IMR-90 (cell line): ENCODE measurements around the gene NME7. TPM values are rescaled to one million over a fixed set of nuclear protein-coding genes. Genes with fewer than 3 reads are reported as not detected.

Experiments
- ATAC-seq: fragments of 200-7000 bp; cut with Tn5 transposase; 2 replicates; pipeline ENCODE4 v1.9.1; 2020; ENCODE audit warnings: low read depth, mild to moderate bottlenecking, moderate library complexity
- BruUV-seq: library from RNA; stranded (reverse); fragments of 400-500 nt; replicated peaks from 2 replicates; lab custom pipeline; 2021; lab: Mats Ljungman, UMichigan
- CTCF ChIA-PET: fragments of 300-600 bp; formaldehyde crosslinking; extraction: SDS; loops from one replicate; lab custom pipeline; 2021; ENCODE audit warnings: antibody characterized with exemption; lab: Yijun Ruan, JAX
- POLR2A ChIA-PET: fragments of 300-600 bp; sonication (Branson Sonifier 250); formaldehyde crosslinking; loops from one replicate; lab custom pipeline; 2022; ENCODE audit warnings: antibody characterized with exemption; ENCODE audit not compliant: unreplicated experiment; lab: Charles Lee
- DNase-seq: peaks from one replicate; pipeline ENCODE4 v3.0.0; 2013
- H2AFZ ChIP-seq: replicated peaks from 2 replicates; pipeline ENCODE3; 2013; ENCODE audit warnings: low read length, mild to moderate bottlenecking; ENCODE audit not compliant: poor library complexity
- H2AK5ac ChIP-seq: 2 replicates; pipeline ENCODE4 v1.6.1; 2013; ENCODE audit warnings: low read depth, low read length, inconsistent platforms
- H2AK9ac ChIP-seq: replicated peaks from 2 replicates; pipeline ENCODE3; 2013; ENCODE audit warnings: mild to moderate bottlenecking, low read depth, low read length, moderate library complexity; ENCODE audit not compliant: poor library complexity
- H2BK120ac ChIP-seq: 2 replicates; pipeline ENCODE4 v1.6.1; 2013; ENCODE audit warnings: low read depth, low read length, inconsistent platforms
- H2BK15ac ChIP-seq: 3 replicates; pipeline ENCODE4 v1.6.1; 2013; ENCODE audit warnings: low read depth, low read length, inconsistent platforms
- H2BK20ac ChIP-seq: 2 replicates; pipeline ENCODE4 v1.6.1; 2013; ENCODE audit warnings: low read depth, mild to moderate bottlenecking, inconsistent platforms, low read length, moderate library complexity
- H2BK5ac ChIP-seq: 2 replicates; pipeline ENCODE4 v1.6.1; 2013; ENCODE audit warnings: mild to moderate bottlenecking, low read depth, low read length, inconsistent platforms; ENCODE audit not compliant: poor library complexity, severe bottlenecking
- H3K14ac ChIP-seq: replicated peaks from 2 replicates; pipeline ENCODE4 v1.6.1; 2013; ENCODE audit warnings: low read depth, low read length, inconsistent platforms
- H3K18ac ChIP-seq: 2 replicates; pipeline ENCODE4 v1.6.1; 2013; ENCODE audit warnings: low read depth, low read length, control low read depth
- H3K23ac ChIP-seq: 2 replicates; pipeline ENCODE4 v1.6.1; 2013; ENCODE audit warnings: low read depth, low read length, inconsistent platforms
- H3K27ac ChIP-seq: 2 replicates; pipeline ENCODE4 v1.5.1; 2013; ENCODE audit warnings: mild to moderate bottlenecking, control low read depth, low read length; ENCODE audit not compliant: insufficient read depth
- H3K27me3 ChIP-seq: 2 replicates; pipeline ENCODE4 v1.6.1; 2013; ENCODE audit warnings: low read length; ENCODE audit not compliant: control insufficient read depth, insufficient read depth
- H3K36me3 ChIP-seq: 2 replicates; pipeline ENCODE4 v1.6.1; 2013; ENCODE audit warnings: low read length, mixed read lengths; ENCODE audit not compliant: control insufficient read depth, insufficient read depth
- H3K4ac ChIP-seq: 2 replicates; pipeline ENCODE4 v1.6.1; 2013; ENCODE audit warnings: low read depth, low read length, inconsistent platforms
- H3K4me1 ChIP-seq: 2 replicates; pipeline ENCODE4 v1.6.1; 2013; ENCODE audit warnings: low read length, mixed read lengths; ENCODE audit not compliant: control insufficient read depth, insufficient read depth
- H3K4me2 ChIP-seq: 2 replicates; pipeline ENCODE4 v1.6.1; 2013; ENCODE audit warnings: low read depth, mild to moderate bottlenecking, control low read depth, low read length, moderate library complexity
- H3K4me3 ChIP-seq: 2 replicates; pipeline ENCODE4 v1.5.1; 2013; ENCODE audit warnings: low read depth, mild to moderate bottlenecking, control low read depth, low read length, moderate library complexity; ENCODE audit not compliant: insufficient read depth
- H3K56ac ChIP-seq: 2 replicates; pipeline ENCODE4 v1.6.1; 2013; ENCODE audit warnings: low read length, inconsistent platforms; ENCODE audit not compliant: insufficient read depth; ENCODE audit errors: extremely low read depth
- H3K79me1 ChIP-seq, 2 experiments: 2 replicates each; pipeline ENCODE4 v1.6.1; 2013; ENCODE audit warnings: low read length in 2 of 2, inconsistent platforms in 1 of 2, low read depth in 1 of 2
- H3K9ac ChIP-seq: 2 replicates; pipeline ENCODE4 v1.6.1; 2013; ENCODE audit warnings: low read depth, low read length, control low read depth
- H3K9me1 ChIP-seq: 2 replicates; pipeline ENCODE4 v1.6.1; 2013; ENCODE audit warnings: low read length, inconsistent platforms; ENCODE audit not compliant: insufficient read depth
- H3K9me3 ChIP-seq: 2 replicates; pipeline ENCODE4 v1.6.1; 2013; ENCODE audit warnings: low read length; ENCODE audit not compliant: control insufficient read depth, insufficient read depth
- H4K20me1 ChIP-seq: 2 replicates; pipeline ENCODE4 v1.6.1; 2013; ENCODE audit warnings: low read length, inconsistent platforms; ENCODE audit not compliant: insufficient read depth
- H4K5ac ChIP-seq: 2 replicates; pipeline ENCODE4 v1.6.1; 2013; ENCODE audit warnings: mild to moderate bottlenecking, low read depth, low read length, control low read depth
- H4K8ac ChIP-seq, 2 experiments: 2 replicates each; pipeline ENCODE4 v1.6.1; 2013; ENCODE audit warnings: low read depth in 2 of 2, low read length in 2 of 2, control low read depth in 1 of 2, inconsistent platforms in 1 of 2
- H4K91ac ChIP-seq: 2 replicates; pipeline ENCODE4 v1.6.1; 2013; ENCODE audit warnings: low read depth, low read length, inconsistent platforms; ENCODE audit not compliant: insufficient read depth
- BHLHE40 ChIP-seq: fragments of 150-350 bp; IDR thresholded peaks from 2 replicates; pipeline ENCODE4 v1.6.1; 2016; ENCODE audit warnings: mild to moderate bottlenecking, low read depth, low read length
- CEBPB ChIP-seq: IDR thresholded peaks from 2 replicates; pipeline ENCODE4 v1.6.1; 2012; ENCODE audit warnings: low read depth, low read length, improper control_type of control experiment
- CHD1 ChIP-seq: IDR thresholded peaks from 2 replicates; pipeline ENCODE4 v1.6.1; 2012; ENCODE audit warnings: low read depth, low read length, improper control_type of control experiment
- FOS ChIP-seq: fragments of 150-350 bp; IDR thresholded peaks from 2 replicates; pipeline ENCODE4 v1.6.1; 2016; ENCODE audit warnings: low read depth, low read length
- MAFK ChIP-seq: IDR thresholded peaks from 2 replicates; pipeline ENCODE4 v1.6.1; 2012; ENCODE audit warnings: low read depth, low read length, improper control_type of control experiment
- MAZ ChIP-seq: IDR thresholded peaks from 2 replicates; pipeline ENCODE4 v1.6.1; 2012; ENCODE audit warnings: low read depth, mild to moderate bottlenecking, low read length, improper control_type of control experiment, moderate library complexity, borderline replicate concordance
- MXI1 ChIP-seq: IDR thresholded peaks from 2 replicates; pipeline ENCODE4 v1.6.1; 2012; ENCODE audit warnings: low read depth, mild to moderate bottlenecking, low read length, moderate library complexity, borderline replicate concordance
- NFE2L2 ChIP-seq: fragments of 150-350 bp; IDR thresholded peaks from 2 replicates; pipeline ENCODE4 v1.6.1; 2016; ENCODE audit warnings: low read depth, mild to moderate bottlenecking, low read length
- POLR2A ChIP-seq: IDR thresholded peaks from 2 replicates; pipeline ENCODE4 v1.6.1; 2012; ENCODE audit warnings: mild to moderate bottlenecking, low read depth, low read length
- RAD21 ChIP-seq: IDR thresholded peaks from 2 replicates; pipeline ENCODE4 v1.6.1; 2012; ENCODE audit warnings: low read length, improper control_type of control experiment
- RCOR1 ChIP-seq: IDR thresholded peaks from 2 replicates; pipeline ENCODE4 v1.6.1; 2012; ENCODE audit warnings: mild to moderate bottlenecking, low read length, improper control_type of control experiment; ENCODE audit not compliant: insufficient replicate concordance
- RFX5 ChIP-seq: IDR thresholded peaks from 2 replicates; pipeline ENCODE4 v1.8.0; 2012; ENCODE audit warnings: low read depth, mild to moderate bottlenecking, low read length, moderate library complexity
- SMC3 ChIP-seq: fragments of 150-350 bp; IDR thresholded peaks from 2 replicates; pipeline ENCODE4 v1.6.1; 2016; ENCODE audit warnings: low read depth, mild to moderate bottlenecking, antibody characterized with exemption, low read length, moderate library complexity
- USF2 ChIP-seq: fragments of 150-350 bp; IDR thresholded peaks from 2 replicates; pipeline ENCODE4 v1.6.1; 2017; ENCODE audit warnings: mild to moderate bottlenecking, antibody characterized with exemption, low read length, low read depth
- WGBS, 2 experiments: methylation state at CpG; one replicate each; pipeline versions ENCODE4 v1.1.5 to v1.1.7; 2013; ENCODE audit warnings: missing lambda C conversion rate in 2 of 2; ENCODE audit not compliant: insufficient read length in 1 of 2; ENCODE audit errors: extremely low coverage in 2 of 2; 5-methylcytosine and 5-hydroxymethylcytosine counted together
- dilution Hi-C: fragments of 300-500 bp; cut with HindIII; formaldehyde crosslinking; loops from one replicate; pipeline ENCODE4 v1.14.3; 2018; ENCODE audit warnings: low sequenced_read_pairs; ENCODE audit not compliant: unreplicated experiment
- in situ Hi-C: fragments of 300-500 bp; cut with MboI; formaldehyde crosslinking; loops from 3 replicates; pipeline ENCODE4 v1.14.3; 2019; ENCODE audit warnings: low sequenced_read_pairs, inconsistent platforms, mixed read lengths
- intact Hi-C: fragments of 100-400 bp; cut with micrococcal nuclease; formaldehyde crosslinking; loops from 2 replicates; pipeline ENCODE4 v1.10.0; 2022
- polyA plus RNA-seq, 3 experiments: library from polyadenylated mRNA; depleted of rRNA; stranded (reverse); fragments of >200 nt; gene quantifications; 2 replicates each; pipeline ENCODE4 v1.2.3, GENCODE V29; 2012; ENCODE audit warnings: low replicate concordance in 1 of 3
- total RNA-seq: library from RNA; depleted of rRNA; stranded (reverse); fragments of >200 nt; gene quantifications from 2 replicates; pipeline ENCODE4 v1.2.3, GENCODE V29; 2012
- TF ChIP-seq, protein P1 (sequence below): conservative IDR thresholded peaks from 2 replicates; pipeline ENCODE4 v1.5.1; 2012; ENCODE audit warnings: mild to moderate bottlenecking, low read depth, low read length, improper control_type of control experiment
- TF ChIP-seq, protein P2 (sequence below): fragments of 150-350 bp; IDR thresholded peaks from 2 replicates; pipeline ENCODE4 v1.6.1; 2016; ENCODE audit warnings: low read depth, mild to moderate bottlenecking, low read length, moderate library complexity, borderline replicate concordance

NME7 gene
- total and polyA plus RNA-seq, 2 of the 4 experiments (the other 2 are of a cell fraction) = 18.3 to 22.4 TPM

DNA sequence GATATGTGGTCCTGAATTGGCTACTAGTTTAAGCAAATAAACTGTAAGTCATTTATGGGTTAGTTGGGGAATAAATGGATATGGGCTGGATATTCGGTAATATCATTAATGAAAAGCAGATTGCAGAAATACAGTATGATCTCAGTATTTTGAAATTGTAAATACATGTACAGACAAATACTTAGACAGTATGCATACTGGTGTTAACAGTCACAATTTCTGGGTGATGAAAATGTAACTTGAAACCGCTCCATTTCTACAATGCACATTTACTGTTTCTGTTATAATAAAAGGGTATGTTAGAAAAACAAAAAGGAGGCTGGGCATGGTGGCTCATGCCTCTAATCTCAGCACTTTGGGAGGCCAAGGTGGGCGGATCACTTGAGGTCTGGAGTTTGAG, 28.4 kb upstream of the NME7 start:
- TF ChIP-seq SMC3 (no peak), CHD1 (no peak), USF2 (no peak), CEBPB (no peak), NFE2L2 (no peak), MAZ (no peak), RAD21 (no peak), BHLHE40 (no peak), FOS (no peak), MXI1 (no peak), RFX5 (no peak), POLR2A (no peak), MAFK (no peak), RCOR1 (no peak)
- TF ChIP-seq, protein P1, sequence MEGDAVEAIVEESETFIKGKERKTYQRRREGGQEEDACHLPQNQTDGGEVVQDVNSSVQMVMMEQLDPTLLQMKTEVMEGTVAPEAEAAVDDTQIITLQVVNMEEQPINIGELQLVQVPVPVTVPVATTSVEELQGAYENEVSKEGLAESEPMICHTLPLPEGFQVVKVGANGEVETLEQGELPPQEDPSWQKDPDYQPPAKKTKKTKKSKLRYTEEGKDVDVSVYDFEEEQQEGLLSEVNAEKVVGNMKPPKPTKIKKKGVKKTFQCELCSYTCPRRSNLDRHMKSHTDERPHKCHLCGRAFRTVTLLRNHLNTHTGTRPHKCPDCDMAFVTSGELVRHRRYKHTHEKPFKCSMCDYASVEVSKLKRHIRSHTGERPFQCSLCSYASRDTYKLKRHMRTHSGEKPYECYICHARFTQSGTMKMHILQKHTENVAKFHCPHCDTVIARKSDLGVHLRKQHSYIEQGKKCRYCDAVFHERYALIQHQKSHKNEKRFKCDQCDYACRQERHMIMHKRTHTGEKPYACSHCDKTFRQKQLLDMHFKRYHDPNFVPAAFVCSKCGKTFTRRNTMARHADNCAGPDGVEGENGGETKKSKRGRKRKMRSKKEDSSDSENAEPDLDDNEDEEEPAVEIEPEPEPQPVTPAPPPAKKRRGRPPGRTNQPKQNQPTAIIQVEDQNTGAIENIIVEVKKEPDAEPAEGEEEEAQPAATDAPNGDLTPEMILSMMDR = no peak
- TF ChIP-seq, protein P2, sequence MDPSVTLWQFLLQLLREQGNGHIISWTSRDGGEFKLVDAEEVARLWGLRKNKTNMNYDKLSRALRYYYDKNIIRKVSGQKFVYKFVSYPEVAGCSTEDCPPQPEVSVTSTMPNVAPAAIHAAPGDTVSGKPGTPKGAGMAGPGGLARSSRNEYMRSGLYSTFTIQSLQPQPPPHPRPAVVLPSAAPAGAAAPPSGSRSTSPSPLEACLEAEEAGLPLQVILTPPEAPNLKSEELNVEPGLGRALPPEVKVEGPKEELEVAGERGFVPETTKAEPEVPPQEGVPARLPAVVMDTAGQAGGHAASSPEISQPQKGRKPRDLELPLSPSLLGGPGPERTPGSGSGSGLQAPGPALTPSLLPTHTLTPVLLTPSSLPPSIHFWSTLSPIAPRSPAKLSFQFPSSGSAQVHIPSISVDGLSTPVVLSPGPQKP = no peak
- ATAC-seq (no peak), DNase-seq (no peak)
- Histone ChIP-seq H4K91ac (no peak overlapping the region), H3K36me3 (peaks cover 6% of the 10 kb centered on the region), H3K56ac (no peak overlapping the region), H3K4me1 (no peaks in the 10 kb centered on the region), H3K9ac (no peak overlapping the region), H3K27ac (no peak overlapping the region), H2AK5ac (no peak overlapping the region), H2AFZ (no peak overlapping the region), H2BK15ac (no peak overlapping the region), H3K23ac (no peak overlapping the region), H2AK9ac (no peak overlapping the region), H2BK120ac (no peak overlapping the region), H2BK5ac (no peak overlapping the region), H3K14ac (no peak overlapping the region), H3K18ac (no peak overlapping the region), H4K5ac (no peak overlapping the region), H3K27me3 (no peaks in the 10 kb centered on the region), H4K20me1 (no peaks in the 10 kb centered on the region), H3K79me1 (no peaks in the 10 kb centered on the region), H3K4me3 (no peak overlapping the region), H4K8ac (no peak overlapping the region), H3K9me3 (no peaks in the 10 kb centered on the region; the same call in 1 of the 2 replicates), H3K4me2 (no peak overlapping the region), H2BK20ac (no peak overlapping the region), H3K9me1 (0 out of 2 replicates have a peak, but pooled peaks cover 4% of the 10 kb centered on the region), H3K4ac (no peak overlapping the region)
- dilution Hi-C loops = no loop called here
- in situ Hi-C loops = no loop called here
- intact Hi-C loops = no loop called here
- ChIA-PET CTCF (no interaction called here), POLR2A (interaction anchor here (0.7 kb wide), 1 partner anchor 15 kb away, joined by 4 read pairs; no protein-coding TSS in a partner anchor)
- BruUV-seq = no TSS peak
- no CpG with 5 or more reads among the region's 3 CpGs for WGBS, 2 experiments
